GM19238 (cell line): ENCODE data around the gene AP1S1.
"Not testable (repeated sequence)": the region's sequence is repeated elsewhere in the genome, so short reads cannot be mapped to it uniquely, and the experiment has no call there.

ENCODE experiments used
- DNase-seq: peaks from one replicate; pipeline ENCODE4 v3.0.0; 2011; ENCODE audit warnings: low spot score; ENCODE audit not compliant: insufficient read length

Gene AP1S1

GRCh38 chr7:101200862-101201599, 46.8 kb downstream of the AP1S1 start, which contains the start of gene MOGAT3:
Gene MOGAT3, minus strand, starts transcription at chr7:101201036. Its CDS starts 182 bp downstream, at chr7:101200854.
- no peak for DNase-seq

- no peak for DNase-seq
These were observed 47.7 kb downstream of the AP1S1 start for GRCh38 chr7:101201695-101202602.

DNA sequence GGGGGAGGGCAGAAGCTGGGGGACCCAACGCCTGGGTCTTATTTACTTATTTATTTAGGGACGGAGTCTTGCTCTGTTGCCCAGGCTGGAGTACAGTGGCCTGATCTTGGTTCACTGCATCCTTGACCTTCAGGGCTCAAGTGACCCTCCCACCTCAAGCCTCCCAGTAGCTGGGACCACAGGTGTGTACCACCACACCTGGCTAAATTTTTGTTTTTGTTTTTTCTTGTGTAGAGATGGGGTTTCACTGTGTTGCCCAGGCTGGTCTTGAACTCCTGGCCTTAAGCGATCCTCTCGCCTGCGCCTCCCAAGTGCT, 48.3 kb downstream of the AP1S1 start:
- no peak for DNase-seq

- DNase-seq: not testable (repeated sequence)
These were observed 49.8 kb downstream of the AP1S1 start for GRCh38 chr7:101203740-101204738.

- no peak for DNase-seq
These were observed 51.8 kb downstream of the AP1S1 start for GRCh38 chr7:101205901-101206664.

GRCh38 chr7:101206665-101207042, 52.4 kb downstream of the AP1S1 start:
- no peak for DNase-seq

DNA sequence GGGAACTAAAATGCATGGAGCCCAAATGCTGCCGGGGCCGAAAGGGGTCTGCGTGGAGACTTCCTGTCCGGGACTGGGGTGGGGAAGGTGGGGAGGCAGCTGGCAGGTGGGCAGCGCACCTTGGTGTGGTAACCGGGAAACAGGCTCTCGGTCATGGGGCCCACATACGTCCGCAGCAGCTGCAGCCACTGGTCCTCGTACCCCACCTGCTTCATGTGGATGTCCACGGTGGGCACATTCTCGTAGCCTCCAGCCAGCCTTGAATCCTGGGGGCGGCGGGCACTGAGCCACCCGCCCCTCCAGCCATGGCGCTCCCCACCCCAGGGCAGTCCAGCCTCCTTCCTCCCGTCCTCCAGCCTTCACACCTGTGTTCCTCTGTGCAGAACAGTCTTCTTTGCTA, 53.2 kb downstream of the AP1S1 start:
- no peak for DNase-seq

DNA sequence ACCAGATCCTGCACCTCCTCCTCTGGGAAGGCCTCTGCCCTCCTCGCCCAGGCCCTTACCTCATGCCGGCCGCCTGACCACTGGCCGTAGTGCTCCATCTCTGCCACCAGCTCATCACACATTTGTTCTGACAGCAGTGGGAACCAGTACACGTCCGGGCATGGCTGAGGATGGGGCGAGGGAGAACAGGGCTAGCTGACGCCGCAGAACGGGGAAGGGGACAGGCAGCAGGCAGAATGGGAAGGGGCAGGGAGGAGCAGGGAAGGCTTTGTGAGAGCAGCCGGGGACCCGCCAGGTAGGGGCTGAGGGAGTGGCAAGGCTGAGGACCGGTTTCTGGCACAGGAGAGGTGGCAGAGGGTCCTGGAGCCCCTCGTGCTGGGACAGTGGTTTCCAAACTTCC, 54.5 kb downstream of the AP1S1 start:
- DNase-seq: no peak

DNA sequence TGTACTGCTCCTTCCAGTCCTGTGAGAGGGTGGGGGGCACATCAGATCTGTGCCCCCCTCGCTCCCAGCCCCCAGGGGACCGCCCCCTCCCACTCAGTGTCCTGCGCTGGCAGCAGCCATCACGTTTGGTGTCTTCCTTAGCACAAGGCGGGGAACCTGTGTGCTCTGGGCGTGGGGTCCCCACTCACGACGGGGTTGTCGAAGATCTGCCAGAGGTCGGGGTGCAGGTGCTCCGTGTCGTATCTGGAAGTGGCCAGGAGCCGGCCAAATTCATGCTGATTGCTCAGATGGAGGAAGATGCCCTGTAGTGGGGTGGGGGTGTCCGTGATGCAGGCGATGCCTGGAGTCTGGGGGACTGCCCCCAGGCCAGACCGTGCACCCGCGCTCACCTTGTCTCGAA, 55.9 kb downstream of the AP1S1 start:
- DNase-seq: no peak
